HG03025 (cell line): ENCODE measurements around the gene B4GALT7.
"Not testable (repeated sequence)": the region's sequence is repeated elsewhere in the genome, so short reads cannot be mapped to it uniquely, and the experiment has no call there.

Experiments
- ATAC-seq: cut with Tn5 transposase; IDR thresholded peaks from one replicate; pipeline ENCODE4 v1.9.1; 2021; ENCODE audit warnings: mild to moderate bottlenecking, moderate library complexity; ENCODE audit not compliant: unreplicated experiment, low FRiP score

B4GALT7 gene, protein sequence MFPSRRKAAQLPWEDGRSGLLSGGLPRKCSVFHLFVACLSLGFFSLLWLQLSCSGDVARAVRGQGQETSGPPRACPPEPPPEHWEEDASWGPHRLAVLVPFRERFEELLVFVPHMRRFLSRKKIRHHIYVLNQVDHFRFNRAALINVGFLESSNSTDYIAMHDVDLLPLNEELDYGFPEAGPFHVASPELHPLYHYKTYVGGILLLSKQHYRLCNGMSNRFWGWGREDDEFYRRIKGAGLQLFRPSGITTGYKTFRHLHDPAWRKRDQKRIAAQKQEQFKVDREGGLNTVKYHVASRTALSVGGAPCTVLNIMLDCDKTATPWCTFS

DNA sequence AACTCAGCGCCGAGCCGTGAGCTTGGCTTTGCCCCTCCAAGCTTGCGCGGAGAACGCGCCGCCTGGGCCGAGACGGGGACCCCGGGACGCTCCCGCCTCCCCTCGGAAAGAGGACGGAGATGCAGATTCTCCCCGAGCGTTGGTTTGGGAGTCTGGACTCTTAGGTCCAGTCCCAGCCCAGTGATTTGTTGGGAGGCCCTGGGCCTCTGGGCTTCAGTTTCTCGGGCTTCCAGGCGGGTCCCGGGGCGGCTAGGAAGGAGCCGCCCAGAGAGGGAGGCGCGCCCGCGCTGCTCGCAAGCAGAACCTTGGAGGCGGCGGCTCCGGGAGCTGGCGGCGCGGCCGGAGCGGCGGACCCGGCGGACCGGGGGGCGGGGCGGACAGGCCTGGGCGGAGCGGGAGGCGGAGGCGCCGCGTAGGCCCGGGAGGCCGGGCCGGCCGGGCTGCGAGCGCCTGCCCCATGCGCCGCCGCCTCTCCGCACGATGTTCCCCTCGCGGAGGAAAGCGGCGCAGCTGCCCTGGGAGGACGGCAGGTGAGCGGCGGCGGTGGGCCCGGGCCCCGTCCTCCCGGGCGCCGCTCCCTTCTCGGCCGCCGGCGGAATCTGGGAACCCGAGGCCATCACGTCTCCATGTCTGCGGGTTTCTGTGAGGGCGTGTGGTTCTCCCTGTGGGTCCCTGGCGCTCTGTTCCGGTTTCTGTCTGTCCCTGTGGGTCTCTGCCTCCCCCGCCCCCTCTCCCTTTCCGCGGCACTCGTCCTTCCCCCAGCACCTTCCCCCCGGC is at the start of gene B4GALT7:
B4GALT7 (plus strand) TSS at position 402 of the 777 bp plus-strand sequence; CDS start at position 481, 79 bp downstream.
- ATAC-seq, result peak; percentile 91

DNA sequence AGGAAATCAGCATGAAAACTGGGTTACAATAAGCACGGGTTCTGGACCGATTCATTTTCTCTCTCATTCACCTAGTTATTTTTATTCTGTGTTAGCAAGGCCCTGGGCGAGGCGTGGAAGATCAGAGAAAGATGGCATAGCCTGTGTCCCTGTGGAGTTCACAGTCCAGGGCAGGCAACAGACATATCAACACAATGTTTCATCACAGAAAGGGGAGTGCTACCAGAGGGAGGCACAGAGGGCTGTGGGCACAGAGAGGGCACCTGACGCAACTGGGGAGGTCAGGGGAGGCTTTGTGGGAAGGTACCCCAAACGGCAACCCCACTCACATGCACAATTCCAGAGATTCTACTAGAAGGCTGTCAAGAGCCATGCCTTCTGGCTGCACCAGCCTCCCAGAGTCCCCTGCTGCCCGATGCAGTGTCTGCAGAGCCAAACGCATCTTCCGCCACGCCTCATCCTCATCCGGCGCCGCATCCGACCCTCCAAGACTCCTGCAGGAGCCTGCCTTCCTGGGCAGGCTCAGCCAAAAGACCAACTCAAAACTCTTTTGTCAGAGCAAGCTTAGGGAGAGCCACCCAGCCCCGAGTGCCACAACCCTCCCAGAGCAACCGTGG is 47.0 kb upstream of the B4GALT7 start:
- ATAC-seq, result no peak

DNA sequence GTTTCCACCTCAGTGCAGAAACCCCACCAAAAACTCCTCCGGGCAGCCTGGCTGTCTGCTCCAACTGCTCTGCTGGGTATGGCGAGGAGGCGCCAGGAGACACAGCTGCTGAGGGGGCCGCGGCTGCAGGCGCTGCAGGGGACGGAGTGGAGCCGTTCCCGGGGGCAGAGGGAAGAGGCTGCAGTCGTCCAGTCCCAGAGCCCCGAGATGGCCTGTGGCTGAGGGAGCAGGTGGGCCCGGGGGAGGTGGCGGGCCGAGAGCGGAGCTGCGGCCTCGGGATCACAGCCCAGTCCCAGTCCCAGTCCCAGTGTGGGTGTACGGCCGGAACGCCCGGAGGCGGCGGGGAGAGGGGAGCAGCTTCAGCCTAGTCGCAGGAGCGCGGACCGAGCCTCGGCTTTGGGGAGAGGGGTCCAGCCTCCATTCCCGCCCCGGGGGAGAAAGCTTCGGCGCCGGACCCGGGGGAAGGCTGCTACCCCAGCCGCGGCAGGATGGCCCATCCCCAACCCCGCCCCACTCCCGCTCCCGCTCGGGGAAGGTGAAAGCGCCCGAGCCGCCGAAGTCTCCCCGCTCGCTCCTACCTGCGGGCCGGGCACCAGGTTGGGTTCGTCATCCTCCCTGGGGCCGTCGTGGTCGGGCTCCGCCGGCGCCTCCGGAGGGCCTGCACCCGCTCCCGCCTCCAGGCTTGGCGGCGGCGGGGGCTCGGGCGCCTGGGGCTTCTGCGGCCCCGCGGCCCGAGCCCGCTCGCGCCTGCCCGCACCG is 46.1 kb upstream of the B4GALT7 start:
- peak; percentile 49 for ATAC-seq

DNA sequence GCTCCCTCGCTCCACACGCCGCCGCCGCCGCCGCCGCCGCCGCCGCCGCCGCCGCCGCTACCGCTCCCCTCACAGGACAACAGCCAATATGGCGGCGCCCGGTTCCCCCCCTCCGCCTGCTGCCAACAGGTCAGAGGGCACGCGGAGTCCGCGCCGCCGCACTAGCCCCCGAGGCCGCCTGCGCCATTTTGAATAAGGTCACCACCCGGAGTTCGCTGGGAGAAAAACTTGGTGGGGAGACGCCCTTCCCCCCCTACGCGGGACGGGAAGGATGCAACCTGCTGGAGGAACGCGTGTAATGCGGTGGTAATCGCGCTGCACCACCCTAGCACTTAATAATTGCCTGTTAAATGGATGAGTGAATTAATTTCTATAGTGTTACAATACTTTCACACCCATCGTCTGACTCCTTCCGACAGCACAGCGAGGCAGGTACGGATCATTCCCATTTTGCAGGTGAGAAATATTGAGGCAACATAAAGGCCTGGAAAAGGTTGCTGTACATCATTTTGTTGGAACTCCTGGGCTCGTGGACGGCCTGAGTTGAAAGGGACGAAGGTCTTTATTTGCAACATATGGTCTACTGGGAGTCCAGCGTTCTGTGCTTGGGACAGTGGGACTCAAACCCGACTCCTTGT is 45.3 kb upstream of the B4GALT7 start, which contains the start of gene FAM193B:
FAM193B (minus strand) TSS at position 90 of the 638 bp plus-strand sequence. CDS start 105 bp downstream, outside the sequence.
- ATAC-seq, result peak; percentile 70

DNA sequence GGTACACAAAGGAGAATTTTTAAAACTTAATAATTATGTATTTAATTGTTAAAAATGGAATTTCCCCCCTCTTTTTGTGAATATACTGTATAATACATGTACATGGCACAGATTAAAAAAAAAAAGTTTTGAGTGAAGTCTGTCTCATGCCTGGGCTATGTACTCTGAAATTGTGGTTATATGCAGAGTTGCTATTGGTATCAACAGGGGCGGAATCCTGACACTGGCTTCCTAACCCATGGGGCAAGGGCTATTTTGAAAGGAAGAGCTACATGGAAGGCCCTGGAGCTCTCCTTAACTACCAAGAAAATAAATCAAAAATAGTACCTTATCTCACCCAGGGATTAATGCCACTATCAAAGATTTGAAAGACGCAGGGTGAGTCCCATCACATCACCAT is 44.7 kb upstream of the B4GALT7 start:
- no peak for ATAC-seq

DNA sequence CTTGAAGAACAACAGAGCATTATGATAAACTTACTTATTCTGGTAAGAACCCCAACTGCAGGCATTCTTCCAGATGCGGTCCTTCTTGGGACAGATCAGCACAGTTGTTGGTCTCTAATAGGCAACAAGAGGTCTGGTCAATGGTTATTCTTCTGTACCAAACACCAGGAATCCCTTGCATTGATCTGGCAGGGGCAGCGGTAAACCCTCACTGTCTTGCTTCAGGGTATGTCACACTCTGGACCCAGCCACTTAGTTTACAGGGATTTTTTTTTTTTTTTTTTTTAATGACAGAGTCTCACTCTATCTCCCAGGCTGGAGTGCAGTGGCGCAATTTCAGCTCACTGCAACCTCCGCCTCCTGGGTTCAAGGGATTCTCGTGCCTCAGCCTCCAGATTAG is 44.3 kb upstream of the B4GALT7 start:
- no peak for ATAC-seq

DNA sequence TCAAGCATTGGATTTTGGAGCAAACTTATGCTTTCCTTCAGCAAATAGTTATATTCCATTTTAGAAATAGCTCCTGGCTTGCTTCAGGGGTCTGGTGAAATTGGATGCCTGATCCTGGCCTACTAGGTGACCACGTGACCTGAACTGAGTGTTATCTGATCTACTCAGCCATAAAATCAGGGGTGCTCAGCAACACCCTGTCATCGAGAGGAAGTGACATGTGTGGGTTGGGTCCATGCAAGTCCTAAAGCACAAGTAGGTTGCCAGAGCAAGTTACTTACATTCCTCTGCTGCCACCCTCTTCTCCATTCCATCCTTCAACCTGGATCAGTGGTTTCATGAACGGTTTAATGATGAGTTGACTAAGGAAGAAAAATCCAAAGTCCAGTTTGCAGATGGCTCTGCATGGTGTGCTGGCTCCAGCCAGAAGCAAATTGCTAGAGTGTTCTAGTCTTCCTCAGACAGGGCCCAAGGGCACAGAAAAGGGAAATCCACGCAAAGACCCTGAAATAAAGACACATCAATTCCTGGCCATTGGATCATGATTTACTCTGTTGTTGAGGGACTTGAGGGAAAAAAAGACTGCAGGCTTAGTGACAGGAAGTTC is 42.8 kb upstream of the B4GALT7 start:
- ATAC-seq, result no peak

DNA sequence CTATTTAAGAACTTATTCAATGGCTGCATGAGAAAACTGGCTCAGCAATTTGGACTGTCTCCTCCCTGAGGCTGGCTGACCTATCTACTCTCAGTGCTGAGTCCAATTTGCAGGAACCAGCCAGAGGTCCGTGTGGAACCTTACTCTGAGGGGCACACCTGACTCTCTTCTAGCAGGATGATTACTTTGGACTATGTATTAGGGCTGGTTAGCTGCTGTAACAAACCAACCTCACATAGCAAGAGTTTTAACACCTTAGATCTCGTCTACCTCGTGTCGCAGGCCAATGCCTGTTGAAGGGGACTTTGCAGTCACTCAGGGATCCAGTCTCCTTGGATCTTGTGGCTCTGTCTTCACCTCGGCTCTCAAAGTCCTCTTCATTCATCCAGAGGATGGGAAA is 42.1 kb upstream of the B4GALT7 start:
- no peak for ATAC-seq

DNA sequence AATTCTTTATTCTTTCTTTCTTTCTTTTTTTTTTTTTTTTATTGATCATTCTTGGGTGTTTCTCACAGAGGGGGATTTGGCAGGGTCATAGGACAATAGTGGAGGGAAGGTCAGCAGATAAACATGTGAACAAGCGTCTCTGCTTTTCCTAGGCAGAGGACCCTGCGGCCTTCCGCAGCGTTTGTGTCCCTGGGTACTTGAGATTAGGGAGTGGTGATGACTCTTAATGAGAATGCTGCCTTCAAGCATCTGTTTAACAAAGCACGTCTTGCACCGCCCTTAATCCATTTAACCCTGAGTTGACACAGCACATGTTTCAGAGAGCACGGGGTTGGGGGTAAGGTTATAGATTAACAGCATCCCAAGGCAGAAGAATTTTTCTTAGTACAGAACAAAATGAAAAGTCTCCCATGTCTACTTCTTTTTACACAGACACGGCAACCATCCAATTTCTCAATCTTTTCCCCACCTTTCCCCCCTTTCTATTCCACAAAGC is 40.4 kb upstream of the B4GALT7 start:
- not testable (repeated sequence) for ATAC-seq

DNA sequence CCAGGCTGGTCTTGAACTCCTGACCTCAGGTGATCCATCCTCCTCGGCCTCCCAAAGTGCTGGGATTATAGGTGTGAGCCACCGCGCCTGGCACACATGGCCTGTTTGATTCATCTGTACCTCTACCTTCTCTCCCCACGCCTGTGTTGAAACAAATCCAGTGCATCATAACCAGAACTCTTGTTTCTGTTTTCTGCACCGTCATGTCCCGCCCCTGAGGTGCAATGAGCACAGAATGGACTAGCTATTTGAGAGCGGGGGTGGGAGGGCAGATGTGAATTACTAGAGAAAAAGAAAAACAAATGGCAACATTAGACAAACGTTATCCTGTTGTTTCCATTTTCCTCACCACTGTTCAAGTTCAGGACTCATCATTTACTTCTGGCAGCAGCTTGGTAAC is 34.9 kb upstream of the B4GALT7 start:
- no peak for ATAC-seq

DNA sequence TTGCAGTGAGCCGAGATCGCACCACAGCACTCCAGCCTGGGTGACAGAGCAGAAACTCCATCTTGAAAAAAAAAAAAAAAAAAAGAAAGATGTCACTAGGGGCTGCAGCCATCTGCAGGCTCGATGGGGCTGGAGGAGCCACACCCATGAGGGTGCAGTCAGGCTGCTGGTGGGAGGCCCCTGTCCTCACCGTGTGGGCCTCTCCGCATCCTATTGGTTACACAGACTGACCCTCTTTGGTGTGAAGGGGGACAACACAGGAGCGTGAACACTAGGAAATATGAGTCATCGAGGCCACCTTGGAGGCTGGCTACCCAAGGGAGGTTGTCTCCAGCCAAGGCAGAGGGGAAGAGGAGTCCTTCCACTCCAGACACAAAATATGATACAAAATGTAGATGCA is 31.6 kb upstream of the B4GALT7 start:
- no peak for ATAC-seq

DNA sequence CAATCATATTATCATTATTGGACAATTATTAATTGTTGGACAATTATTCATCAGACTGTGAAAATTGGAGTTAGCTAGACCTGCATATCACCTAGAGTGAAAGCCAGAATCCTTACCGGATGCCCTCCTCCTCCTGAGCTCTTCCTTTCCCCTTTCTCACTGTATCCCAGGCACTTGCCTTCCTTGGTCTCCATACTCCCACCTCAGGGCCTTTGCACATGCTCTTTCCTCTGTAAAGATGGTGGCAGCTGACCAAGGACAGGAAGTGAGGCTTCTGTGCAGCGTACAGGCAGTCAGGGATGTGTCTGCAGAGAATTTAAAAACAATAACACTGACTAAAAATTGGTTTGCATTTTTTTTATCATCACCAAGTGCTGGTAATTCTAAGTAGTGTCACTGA is 30.0 kb upstream of the B4GALT7 start:
- ATAC-seq, result no peak

DNA sequence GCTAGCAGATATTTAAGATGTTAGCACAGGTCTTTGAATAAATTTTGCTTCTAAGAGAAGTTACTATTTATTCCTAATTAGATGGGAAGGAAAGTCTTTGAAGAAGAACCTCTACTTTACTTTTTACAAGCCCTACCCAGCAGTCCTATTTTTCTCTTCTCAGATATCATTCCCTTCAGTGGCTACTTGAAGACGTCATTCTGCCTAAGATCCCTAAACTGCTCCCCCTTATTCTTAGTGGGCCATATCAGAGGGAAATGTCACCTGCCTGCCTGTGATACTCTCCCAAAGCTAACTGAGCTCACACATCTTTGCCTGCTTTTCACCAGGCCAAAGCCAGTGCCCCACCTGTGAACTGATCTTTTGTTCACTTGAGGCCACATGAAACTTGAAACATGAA is 24.4 kb upstream of the B4GALT7 start:
- no peak for ATAC-seq

DNA sequence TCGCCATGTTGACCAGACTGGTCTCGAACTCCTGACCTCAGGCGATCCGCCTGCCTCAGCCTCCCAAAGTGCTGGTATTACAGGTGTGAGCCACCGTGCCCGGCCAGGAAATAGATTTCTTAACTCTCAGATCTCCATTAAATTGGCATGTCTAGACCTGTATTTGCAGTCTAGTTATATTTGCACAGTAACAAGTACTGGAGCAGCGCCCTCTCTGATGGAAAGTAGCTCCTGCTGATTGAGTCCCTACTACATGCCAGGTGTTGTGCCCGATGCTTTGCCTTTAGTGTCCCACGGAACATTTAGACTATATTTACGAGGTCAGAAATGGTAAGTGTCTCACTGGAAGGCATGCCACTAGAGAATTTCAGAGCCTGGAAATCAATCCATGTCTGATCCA is 23.8 kb upstream of the B4GALT7 start:
- ATAC-seq, result no peak

DNA sequence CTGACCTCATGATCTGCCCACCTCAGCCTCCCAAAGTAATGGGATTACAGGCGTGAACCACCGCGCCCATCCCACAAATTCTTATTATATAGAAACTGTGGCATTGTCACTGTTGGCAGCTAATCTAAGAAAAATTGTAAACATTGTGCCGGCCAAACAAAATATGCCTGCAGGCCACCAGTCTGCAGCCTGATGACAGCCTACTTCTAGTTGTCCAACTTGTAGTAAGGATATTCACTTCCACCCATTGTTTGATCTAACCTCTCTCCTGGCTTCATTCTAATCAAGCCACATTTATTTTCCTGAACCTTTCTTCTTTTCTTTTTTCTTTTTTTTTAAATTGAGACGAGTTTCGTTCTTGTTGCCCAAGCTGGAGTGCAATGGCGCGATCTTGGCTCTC is 21.6 kb upstream of the B4GALT7 start:
- no peak for ATAC-seq

DNA sequence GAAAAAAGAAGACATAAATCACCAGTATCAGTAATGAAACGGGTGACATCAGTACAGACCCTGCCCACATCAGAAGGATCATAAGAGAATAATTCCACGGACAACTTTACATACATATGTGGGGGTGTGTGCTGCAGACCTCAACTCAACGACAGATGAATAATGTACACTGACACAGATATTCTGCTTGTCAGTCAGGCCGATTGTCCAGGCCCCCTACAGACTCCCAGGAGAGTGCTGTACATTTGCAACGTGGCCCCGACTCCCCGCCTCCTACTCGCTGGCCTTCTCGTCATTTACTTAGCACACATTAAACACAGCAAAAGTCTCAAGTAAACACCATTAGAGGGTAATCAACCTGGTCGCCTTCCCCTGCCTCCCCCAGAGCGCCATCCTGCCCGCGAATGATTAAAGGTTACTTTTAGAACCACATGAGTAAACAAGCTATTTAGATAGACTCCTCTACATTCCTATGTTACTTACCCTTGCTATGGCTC is 11.5 kb upstream of the B4GALT7 start:
- ATAC-seq, result no peak

DNA sequence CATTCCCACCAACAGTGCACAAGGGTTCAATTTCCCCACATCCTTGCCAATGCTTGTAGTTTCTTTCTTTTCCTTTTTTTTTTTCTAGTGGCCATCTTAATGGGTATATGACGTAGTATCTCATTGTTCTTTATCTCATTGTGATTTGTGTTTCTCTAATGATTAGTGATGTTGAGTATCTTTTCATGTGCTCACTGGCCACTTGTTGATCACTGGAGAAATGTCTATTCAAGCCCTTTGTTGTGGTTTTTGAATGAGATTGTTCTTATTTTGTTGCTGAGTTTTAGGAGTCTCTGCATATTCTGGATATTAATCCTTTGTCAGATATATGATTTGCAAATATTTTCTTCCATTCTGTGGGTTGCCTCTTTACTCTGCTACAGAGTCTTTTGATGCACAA is 9.5 kb upstream of the B4GALT7 start:
- no peak for ATAC-seq

DNA sequence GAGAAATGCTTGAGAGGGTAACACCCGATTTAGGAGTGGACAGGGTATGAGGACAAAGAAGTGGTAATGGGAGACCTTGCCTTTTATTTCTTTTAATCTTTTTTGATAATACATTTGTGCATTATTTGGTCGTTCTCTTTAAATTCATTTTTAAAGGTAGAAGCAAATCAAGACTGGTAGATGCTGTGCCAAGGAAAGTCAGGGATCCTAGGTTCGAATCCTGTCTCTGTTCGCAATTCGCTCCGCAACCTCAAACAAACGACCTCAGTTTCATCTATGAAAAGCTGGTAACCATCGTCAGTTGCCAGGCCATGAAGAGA is 8.3 kb upstream of the B4GALT7 start:
- ATAC-seq, result no peak

DNA sequence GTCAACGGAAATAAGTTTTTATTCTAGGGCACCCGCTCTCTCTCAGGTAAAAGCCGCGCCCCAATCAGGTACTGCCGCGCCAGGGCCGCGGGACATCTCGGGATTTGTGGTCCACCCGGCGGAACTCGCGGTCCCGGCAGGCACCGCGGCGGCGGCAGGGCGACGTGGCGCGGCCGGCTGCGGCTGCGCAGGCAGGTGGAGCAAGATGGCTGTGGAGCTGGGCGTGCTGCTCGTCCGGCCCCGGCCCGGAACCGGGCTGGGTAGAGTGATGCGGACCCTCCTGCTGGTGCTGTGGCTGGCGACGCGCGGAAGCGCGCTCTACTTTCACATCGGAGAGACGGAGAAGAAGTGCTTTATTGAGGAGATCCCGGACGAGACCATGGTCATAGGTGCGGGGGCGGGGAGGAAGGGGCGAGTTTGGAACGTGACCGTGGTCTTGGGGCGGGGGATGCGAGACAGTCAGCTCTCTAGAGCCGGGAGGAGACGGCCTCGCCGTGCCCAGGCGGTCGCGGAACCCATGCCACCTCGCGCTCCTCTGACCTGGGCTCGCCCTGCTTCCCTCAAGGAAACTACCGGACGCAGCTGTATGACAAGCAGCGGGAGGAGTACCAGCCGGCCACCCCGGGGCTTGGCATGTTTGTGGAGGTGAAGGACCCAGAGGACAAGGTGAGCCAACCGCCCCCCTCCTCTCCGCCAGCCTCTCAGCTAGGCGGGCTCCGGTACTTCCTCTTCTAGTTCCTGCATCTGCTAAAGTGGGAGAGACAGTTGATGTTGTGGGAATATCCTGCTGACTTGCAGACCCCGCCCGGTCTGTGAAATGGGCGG is 7.7 kb upstream of the B4GALT7 start, which contains the start of gene TMED9:
TMED9 (plus strand) TSS at position 194 of the 825 bp plus-strand sequence; CDS start at position 206, 12 bp downstream.
- peak; percentile 96 for ATAC-seq
